ENCODE results near the gene TM4SF5.

Gene TM4SF5

DNA sequence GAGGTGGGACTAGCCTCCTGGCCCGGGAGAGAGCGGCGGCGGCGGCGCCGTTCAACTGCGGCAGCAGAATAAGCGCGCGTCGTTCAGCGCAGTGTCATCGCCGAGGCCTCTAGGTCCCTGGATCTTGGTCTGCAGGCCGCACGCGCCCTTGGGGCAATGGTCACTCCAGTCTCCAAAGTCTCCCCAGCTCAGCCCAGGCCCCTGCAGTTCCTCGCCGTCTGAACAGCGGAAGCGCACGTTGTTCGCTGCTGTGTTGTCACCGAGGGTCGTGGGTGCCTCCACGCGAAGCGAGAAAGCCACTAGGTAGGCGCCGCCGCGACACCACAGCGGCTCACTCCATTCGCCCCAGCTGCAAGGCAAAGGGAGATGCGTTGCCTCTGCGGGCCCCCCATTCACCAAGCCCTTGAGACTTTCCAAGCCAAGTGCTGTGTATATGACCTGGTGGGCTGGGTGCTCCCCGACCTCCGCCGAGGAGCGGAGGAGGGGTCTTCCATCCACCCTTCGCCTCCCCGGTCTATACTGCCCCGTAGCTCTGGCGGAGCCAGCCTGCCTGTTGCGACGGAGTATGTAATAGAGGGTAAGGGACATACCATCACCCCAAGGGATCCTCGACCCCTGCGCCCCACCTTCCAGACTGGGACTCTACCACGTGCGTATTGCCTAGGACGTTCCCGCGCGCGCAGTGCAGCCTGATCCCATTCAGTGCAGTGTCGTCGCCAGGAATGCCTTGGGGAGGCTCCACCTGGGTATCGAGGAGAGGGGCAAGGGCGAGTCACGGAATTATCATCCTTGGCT lies 13.8 kb downstream of the TM4SF5 start:
- TF ChIP-seq, protein P1, sequence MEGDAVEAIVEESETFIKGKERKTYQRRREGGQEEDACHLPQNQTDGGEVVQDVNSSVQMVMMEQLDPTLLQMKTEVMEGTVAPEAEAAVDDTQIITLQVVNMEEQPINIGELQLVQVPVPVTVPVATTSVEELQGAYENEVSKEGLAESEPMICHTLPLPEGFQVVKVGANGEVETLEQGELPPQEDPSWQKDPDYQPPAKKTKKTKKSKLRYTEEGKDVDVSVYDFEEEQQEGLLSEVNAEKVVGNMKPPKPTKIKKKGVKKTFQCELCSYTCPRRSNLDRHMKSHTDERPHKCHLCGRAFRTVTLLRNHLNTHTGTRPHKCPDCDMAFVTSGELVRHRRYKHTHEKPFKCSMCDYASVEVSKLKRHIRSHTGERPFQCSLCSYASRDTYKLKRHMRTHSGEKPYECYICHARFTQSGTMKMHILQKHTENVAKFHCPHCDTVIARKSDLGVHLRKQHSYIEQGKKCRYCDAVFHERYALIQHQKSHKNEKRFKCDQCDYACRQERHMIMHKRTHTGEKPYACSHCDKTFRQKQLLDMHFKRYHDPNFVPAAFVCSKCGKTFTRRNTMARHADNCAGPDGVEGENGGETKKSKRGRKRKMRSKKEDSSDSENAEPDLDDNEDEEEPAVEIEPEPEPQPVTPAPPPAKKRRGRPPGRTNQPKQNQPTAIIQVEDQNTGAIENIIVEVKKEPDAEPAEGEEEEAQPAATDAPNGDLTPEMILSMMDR (IDR thresholded peaks at IDR 0.05), result no peak
- peaks cover 36% of the 10 kb centered on the region for H3K4me1 Mint-ChIP-seq
- no peaks in the 10 kb centered on the region for H3K9me3 Mint-ChIP-seq
- H3K27ac Mint-ChIP-seq, result no peak overlapping the region
- H3K36me3 Mint-ChIP-seq (ENCODE audit: low read depth), result no peaks in the 10 kb centered on the region
- H3K4me3 Mint-ChIP-seq, result no peak overlapping the region
- no peak for DNase-seq
- H3K27me3 Mint-ChIP-seq (ENCODE audit: low read depth, poor library complexity), result peaks cover 35% of the 10 kb centered on the region

DNA sequence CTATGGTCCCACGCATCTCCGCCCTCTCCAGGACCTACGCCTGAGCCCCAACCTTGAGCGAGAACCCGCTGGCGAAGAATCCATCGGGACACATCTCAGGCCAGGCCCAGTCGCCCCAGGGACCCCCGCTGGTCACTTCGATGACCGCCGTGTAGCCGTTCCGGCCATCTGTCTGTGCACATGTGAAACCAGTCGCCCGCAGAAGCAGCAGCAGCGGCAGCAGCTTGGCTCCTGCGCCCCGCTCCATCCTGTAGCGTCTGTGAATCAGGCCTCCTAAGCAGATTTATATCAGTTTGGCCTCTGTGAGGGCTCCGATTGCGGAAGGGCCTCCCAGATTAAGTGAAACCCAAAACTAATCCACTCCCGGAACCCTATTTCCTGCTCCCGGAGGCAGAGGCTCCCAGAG lies 14.4 kb downstream of the TM4SF5 start, which contains the start of gene VMO1:
TSS of gene VMO1 (minus strand) at position 259 of the 406 bp plus-strand sequence. CDS start at position 247, 12 bp downstream.
- H3K4me1 Mint-ChIP-seq, result peaks cover 40% of the 10 kb centered on the region
- TF ChIP-seq, protein P1 (IDR thresholded peaks at IDR 0.05), result no peak
- H3K9me3 Mint-ChIP-seq, result no peaks in the 10 kb centered on the region
- no peaks in the 10 kb centered on the region for H3K36me3 Mint-ChIP-seq (ENCODE audit: low read depth)
- peak within 1 kb of the TSS; percentile 18 for H3K27ac Mint-ChIP-seq
- no peak for DNase-seq
- H3K27me3 Mint-ChIP-seq (ENCODE audit: low read depth, poor library complexity), result peaks cover 36% of the 10 kb centered on the region
- H3K4me3 Mint-ChIP-seq, result no peak within 1 kb of the TSS

DNA sequence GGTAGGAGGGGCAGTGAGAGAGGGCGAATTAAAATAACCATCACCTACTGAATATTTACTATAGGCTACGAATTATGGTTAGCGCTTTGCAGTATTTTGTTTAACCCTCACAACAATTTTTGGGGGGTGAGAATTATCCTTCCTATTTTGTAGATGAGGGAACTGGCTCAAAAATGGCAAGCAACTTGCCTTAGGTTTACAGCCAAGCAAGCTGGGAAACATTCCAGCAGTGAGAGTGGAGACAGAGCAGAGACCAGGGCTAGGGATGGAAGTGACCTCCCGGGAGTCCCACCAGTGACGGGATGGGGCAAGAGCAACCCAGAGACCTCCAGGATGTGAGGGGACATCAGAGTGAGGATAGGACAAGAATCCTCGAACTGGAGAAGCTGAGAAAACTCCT lies 14.8 kb downstream of the TM4SF5 start:
- DNase-seq, result no peak
- H3K27ac Mint-ChIP-seq, result peak overlapping the region; percentile 18
- TF ChIP-seq, protein P1 (IDR thresholded peaks at IDR 0.05), result no peak
- no peaks in the 10 kb centered on the region for H3K36me3 Mint-ChIP-seq (ENCODE audit: low read depth)
- H3K9me3 Mint-ChIP-seq, result no peaks in the 10 kb centered on the region
- H3K27me3 Mint-ChIP-seq (ENCODE audit: low read depth, poor library complexity), result peaks cover 40% of the 10 kb centered on the region
- peaks cover 40% of the 10 kb centered on the region for H3K4me1 Mint-ChIP-seq
- H3K4me3 Mint-ChIP-seq, result no peak overlapping the region

DNA sequence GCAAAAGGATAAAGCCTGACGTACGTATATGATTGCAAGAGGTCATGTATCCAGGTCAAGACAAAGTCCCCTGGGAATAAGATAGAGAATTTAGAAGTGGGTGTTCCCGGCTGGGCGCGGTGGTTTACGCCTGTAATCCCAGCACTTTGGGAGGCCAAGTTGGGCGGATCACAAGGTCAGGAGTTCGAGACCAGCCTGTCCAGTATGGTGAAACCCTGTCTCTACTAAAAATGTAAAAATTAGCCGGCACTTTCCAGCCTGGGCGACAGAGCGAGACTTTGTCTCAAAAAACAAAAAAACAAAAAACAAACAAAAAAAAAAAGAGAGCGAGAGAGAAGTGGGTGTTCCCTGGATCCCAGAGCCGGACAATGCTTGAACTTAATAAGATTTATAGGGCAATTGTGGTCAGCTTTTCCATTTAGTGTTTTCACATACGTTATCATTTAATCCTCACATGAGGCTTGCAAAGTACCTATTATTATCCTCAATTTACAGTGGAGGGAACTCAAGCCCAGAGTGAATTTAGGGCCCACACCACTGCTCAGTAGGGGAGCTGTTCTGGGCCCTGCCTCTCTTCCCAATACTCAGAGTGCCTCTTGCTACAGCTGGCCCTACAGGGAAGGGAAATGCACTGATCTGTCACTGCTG lies 16.6 kb downstream of the TM4SF5 start:
- Mint-ChIP-seq H3K36me3 (ENCODE audit: low read depth) (no peaks in the 10 kb centered on the region), H3K9me3 (peaks cover under 1% of the 10 kb centered on the region), H3K27ac (no peak overlapping the region), H3K27me3 (ENCODE audit: low read depth, poor library complexity) (peaks cover 45% of the 10 kb centered on the region), H3K4me3 (peak overlapping the region; percentile 88), H3K4me1 (peaks cover 40% of the 10 kb centered on the region)
- TF ChIP-seq, protein P1 (IDR thresholded peaks at IDR 0.05), result no peak
- no peak for DNase-seq

DNA sequence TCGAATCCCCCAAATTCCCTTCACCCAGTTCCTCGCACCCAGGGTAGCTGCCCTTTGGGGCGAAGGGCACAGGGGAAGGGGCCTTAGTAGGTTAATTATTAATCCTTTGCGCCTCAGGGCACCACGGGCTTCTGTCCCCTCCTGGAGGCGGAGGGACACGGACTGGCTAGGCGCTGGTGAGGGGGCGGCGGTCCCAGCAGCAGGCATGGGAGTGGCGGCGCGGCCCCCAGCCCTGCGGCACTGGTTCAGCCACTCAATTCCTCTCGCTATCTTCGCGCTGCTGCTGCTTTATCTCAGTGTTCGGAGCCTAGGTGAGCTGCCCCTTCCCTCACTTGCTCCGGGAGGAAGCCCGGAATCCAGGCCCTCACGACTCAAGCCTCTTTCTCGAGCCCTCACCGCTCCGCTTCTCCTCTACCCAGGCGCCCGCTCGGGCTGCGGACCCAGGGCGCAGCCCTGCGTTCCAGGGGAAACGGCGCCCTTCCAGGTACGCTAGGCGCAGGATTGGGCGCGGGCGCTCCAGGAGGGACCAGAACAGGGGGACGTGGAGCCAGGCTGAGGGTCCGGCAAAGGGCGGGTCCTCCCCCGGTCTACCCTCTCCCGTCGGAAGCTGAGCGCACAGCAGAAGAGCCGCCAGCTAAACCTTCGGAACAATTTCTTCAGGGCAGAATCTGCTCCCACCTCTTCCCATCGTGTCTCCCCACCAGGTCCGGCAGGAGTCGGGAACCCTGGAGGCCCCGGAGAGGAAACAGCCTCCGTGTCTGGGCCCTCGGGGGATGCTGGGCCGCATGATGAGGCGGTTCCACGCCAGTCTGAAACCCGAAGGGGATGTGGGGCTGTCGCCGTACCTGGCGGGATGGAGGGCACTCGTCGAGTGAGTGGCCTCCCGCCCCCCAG lies 17.4 kb downstream of the TM4SF5 start, which contains the start of gene GLTPD2:
TSS of gene GLTPD2 (plus strand) at position 158 of the 894 bp plus-strand sequence. CDS start at position 206, 48 bp downstream.
- peaks cover 48% of the 10 kb centered on the region for H3K27me3 Mint-ChIP-seq (ENCODE audit: low read depth, poor library complexity)
- peak; percentile 42 for DNase-seq
- TF ChIP-seq, protein P1 (IDR thresholded peaks at IDR 0.05), result no peak
- no peaks in the 10 kb centered on the region for H3K36me3 Mint-ChIP-seq (ENCODE audit: low read depth)
- peaks cover 6% of the 10 kb centered on the region for H3K9me3 Mint-ChIP-seq
- no peak within 1 kb of the TSS for H3K27ac Mint-ChIP-seq
- peak within 1 kb of the TSS; percentile 88 for H3K4me3 Mint-ChIP-seq
- peaks cover 40% of the 10 kb centered on the region for H3K4me1 Mint-ChIP-seq
